HCT116 (cell line): Measurements from ENCODE around the gene MUC5B. TPM values are rescaled to one million over a fixed set of nuclear protein-coding genes. Genes with fewer than 3 reads are reported as not detected.

Experiments used
- ATAC-seq: fragments of 200-7000 bp; cut with Tn5 transposase; 2 replicates; pipeline ENCODE4 v1.9.1; 2020; ENCODE audit warnings: mild to moderate bottlenecking, moderate library complexity
- BruUV-seq: library from RNA; stranded (reverse); fragments of 400-500 nt; replicated peaks from 2 replicates; lab custom pipeline; 2021; lab: Mats Ljungman, UMichigan
- CTCF ChIA-PET: fragments of 300-600 bp; sonication (Branson Sonifier 250); formaldehyde crosslinking; loops from one replicate; lab custom pipeline; 2021; ENCODE audit warnings: antibody characterized with exemption; lab: Charles Lee
- POLR2A ChIA-PET: fragments of 300-600, 350-600 bp; sonication (Branson Sonifier 250); formaldehyde crosslinking; loops from one replicate; lab custom pipeline; 2021; ENCODE audit warnings: antibody characterized with exemption; lab: Charles Lee
- RAD21 ChIA-PET, 2 experiments: fragments of 300-600 bp; sonication (Branson Sonifier 250); formaldehyde crosslinking; loops; one replicate each; lab custom pipeline; 2023; ENCODE audit warnings: low total read pairs in 2 of 2; ENCODE audit not compliant: uncharacterized antibody in 2 of 2, unreplicated experiment in 2 of 2, low non-redundant PET in 1 of 2; lab: Charles Lee
- DNase-seq: peaks from one replicate; pipeline ENCODE4 v3.0.0-alpha.2; 2010; ENCODE audit warnings: low read depth, low spot score
- H2AFZ ChIP-seq: fragments of 200-600 bp; shearing (Covaris generic), sonication (generic); 2 replicates; pipeline ENCODE4 v1.6.1; 2017; ENCODE audit warnings: low read depth, mixed run types, mixed read lengths, antibody characterized with exemption, low read length; ENCODE audit not compliant: poor library complexity, severe bottlenecking
- H3K27ac ChIP-seq: 2 replicates; pipeline ENCODE4 v1.5.1; 2012; ENCODE audit warnings: low read depth, low read length
- H3K27me3 ChIP-seq: fragments of 200-600 bp; sonication (generic); 2 replicates; pipeline ENCODE4 v1.6.1; 2016; ENCODE audit warnings: mixed run types, low read length, mixed read lengths; ENCODE audit not compliant: insufficient read depth
- H3K36me3 ChIP-seq, 2 experiments: fragments of 200-500 bp in 1 of 2; fragments of 200-600 bp in 1 of 2; sonication (Bioruptor generic) in 1 of 2; sonication (generic) in 1 of 2; 2 replicates each; pipeline versions ENCODE4 v1.5.1 to v1.6.1; 2014 to 2016; ENCODE audit warnings: low read length in 2 of 2, inconsistent platforms in 1 of 2, mixed read lengths in 1 of 2, mixed run types in 1 of 2; ENCODE audit not compliant: insufficient read depth in 2 of 2, control insufficient read depth in 1 of 2
- H3K4me1 ChIP-seq, 2 experiments: fragments of 200-600 bp in 1 of 2; sonication (generic) in 1 of 2; 2 replicates each; pipeline versions ENCODE4 v1.5.1 to v1.6.1; 2012 to 2017; ENCODE audit warnings: low read length in 2 of 2, inconsistent platforms in 1 of 2, mild to moderate bottlenecking in 1 of 2, mixed read lengths in 1 of 2, mixed run types in 1 of 2, moderate library complexity in 1 of 2; ENCODE audit not compliant: insufficient read depth in 2 of 2, control insufficient read depth in 1 of 2
- H3K4me2 ChIP-seq: fragments of 200-600 bp; sonication (generic); 2 replicates; pipeline ENCODE4 v1.6.1; 2017; ENCODE audit warnings: mixed run types, low read length, mixed read lengths
- H3K4me3 ChIP-seq, 2 experiments: fragments of 200-600 bp in 1 of 2; sonication (generic) in 1 of 2; replicated peaks in 1 of 2; 2 replicates each; pipeline ENCODE4 v1.5.1; 2011 to 2016; ENCODE audit warnings: low read length in 2 of 2, control low read depth in 1 of 2, low read depth in 1 of 2, mild to moderate bottlenecking in 1 of 2, mixed read lengths in 1 of 2, mixed run types in 1 of 2
- H3K79me2 ChIP-seq: fragments of 200-600 bp; sonication (generic); 2 replicates; pipeline ENCODE4 v1.6.1; 2017; ENCODE audit warnings: mild to moderate bottlenecking, mixed run types, low read length, moderate library complexity, mixed read lengths; ENCODE audit not compliant: insufficient read depth
- H3K9ac ChIP-seq: fragments of 200-600 bp; sonication (generic); 2 replicates; pipeline ENCODE4 v1.6.1; 2016; ENCODE audit warnings: low read length, mixed read lengths
- H3K9me2 ChIP-seq: fragments of 200-600 bp; sonication (generic), shearing (Covaris generic); 2 replicates; pipeline ENCODE4 v1.6.1; 2017; ENCODE audit warnings: mixed run types, mild to moderate bottlenecking, moderate library complexity; ENCODE audit not compliant: insufficient read depth
- H3K9me3 ChIP-seq, 2 experiments: fragments of 200-500 bp in 1 of 2; fragments of 200-600 bp in 1 of 2; sonication (Bioruptor generic) in 1 of 2; sonication (generic) in 1 of 2; 2 replicates each; pipeline ENCODE4 v1.6.1; 2014 to 2017; ENCODE audit warnings: low read length in 2 of 2, mixed read lengths in 2 of 2, inconsistent platforms in 1 of 2, low read depth in 1 of 2, mild to moderate bottlenecking in 1 of 2, mixed run types in 1 of 2, moderate library complexity in 1 of 2; ENCODE audit not compliant: control insufficient read depth in 1 of 2, insufficient read depth in 1 of 2
- H4K20me1 ChIP-seq: fragments of 200-600 bp; sonication (generic), shearing (Covaris generic); 2 replicates; pipeline ENCODE4 v1.6.1; 2017; ENCODE audit warnings: mixed run types, mild to moderate bottlenecking, moderate library complexity; ENCODE audit not compliant: insufficient read depth
- CEBPB ChIP-seq: IDR thresholded peaks from 2 replicates; pipeline ENCODE4 v1.6.1; 2012; ENCODE audit warnings: low read depth
- EZH2phosphoT487 ChIP-seq: fragments of 200-600 bp; IDR thresholded peaks from 2 replicates; pipeline ENCODE4 v1.6.1; 2018; ENCODE audit warnings: antibody characterized with exemption, borderline replicate concordance
- JUND ChIP-seq: IDR thresholded peaks from 2 replicates; pipeline ENCODE4 v1.6.1; 2012
- POLR2AphosphoS5 ChIP-seq: IDR thresholded peaks from 2 replicates; pipeline ENCODE4 v1.6.1; 2011; ENCODE audit warnings: mild to moderate bottlenecking, low read depth, low read length, moderate library complexity
- RAD21 ChIP-seq: IDR thresholded peaks from 2 replicates; pipeline ENCODE4 v1.6.1; 2012; ENCODE audit warnings: low read depth, mild to moderate bottlenecking
- SRF ChIP-seq: IDR thresholded peaks from 2 replicates; pipeline ENCODE4 v1.6.1; 2012; ENCODE audit warnings: low read depth
- ZFX ChIP-seq: fragments of 450-650 bp; IDR thresholded peaks from 2 replicates; pipeline ENCODE4 v1.6.1; 2017
- intact Hi-C: fragments of 100-400 bp; cut with micrococcal nuclease; formaldehyde crosslinking; loops from 2 replicates; pipeline ENCODE4 v1.10.0; 2022
- total RNA-seq: library from RNA; stranded (reverse); gene quantifications from one replicate; pipeline ENCODE4 v1.2.1, GENCODE V29; 2021; ENCODE audit not compliant: unreplicated experiment
- TF ChIP-seq, protein P1 (sequence below): IDR thresholded peaks from 2 replicates; pipeline ENCODE4 v1.6.1; 2011; ENCODE audit warnings: mild to moderate bottlenecking, low read length, moderate library complexity; ENCODE audit not compliant: insufficient replicate concordance; ENCODE audit errors: extremely low read depth

MUC5B gene
- total RNA-seq, 1 experiment from 2014 or later = 1.5 TPM

GRCh38 chr11:1236316-1237127 is 13.7 kb downstream of the MUC5B start:
- peaks cover 0 to 6% of the 10 kb centered on the region in 2 experiments; a peak in 1 of 4 replicates for H3K4me1 ChIP-seq
- RAD21 ChIA-PET = no interaction called here
- ATAC-seq = no peak
- TF ChIP-seq, protein P1, sequence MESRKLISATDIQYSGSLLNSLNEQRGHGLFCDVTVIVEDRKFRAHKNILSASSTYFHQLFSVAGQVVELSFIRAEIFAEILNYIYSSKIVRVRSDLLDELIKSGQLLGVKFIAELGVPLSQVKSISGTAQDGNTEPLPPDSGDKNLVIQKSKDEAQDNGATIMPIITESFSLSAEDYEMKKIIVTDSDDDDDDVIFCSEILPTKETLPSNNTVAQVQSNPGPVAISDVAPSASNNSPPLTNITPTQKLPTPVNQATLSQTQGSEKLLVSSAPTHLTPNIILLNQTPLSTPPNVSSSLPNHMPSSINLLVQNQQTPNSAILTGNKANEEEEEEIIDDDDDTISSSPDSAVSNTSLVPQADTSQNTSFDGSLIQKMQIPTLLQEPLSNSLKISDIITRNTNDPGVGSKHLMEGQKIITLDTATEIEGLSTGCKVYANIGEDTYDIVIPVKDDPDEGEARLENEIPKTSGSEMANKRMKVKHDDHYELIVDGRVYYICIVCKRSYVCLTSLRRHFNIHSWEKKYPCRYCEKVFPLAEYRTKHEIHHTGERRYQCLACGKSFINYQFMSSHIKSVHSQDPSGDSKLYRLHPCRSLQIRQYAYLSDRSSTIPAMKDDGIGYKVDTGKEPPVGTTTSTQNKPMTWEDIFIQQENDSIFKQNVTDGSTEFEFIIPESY = no peak
- no peak for TF ChIP-seq JUND
- TF ChIP-seq POLR2AphosphoS5 = no peak
- TF ChIP-seq ZFX = no peak
- TF ChIP-seq RAD21 = no peak
- TF ChIP-seq EZH2phosphoT487 = no peak
- TF ChIP-seq CEBPB = no peak
- no peak for TF ChIP-seq SRF
- TF ChIP-seq, all 23 proteins: peak for 0
- Histone ChIP-seq H3K4me3 (no peak overlapping the region), H3K9me3 (no peaks in the 10 kb centered on the region), H3K4me2 (no peak overlapping the region), H2AFZ (no peak overlapping the region), H3K9me2 (no peaks in the 10 kb centered on the region), H3K79me2 (no peaks in the 10 kb centered on the region), H3K27ac (no peak overlapping the region), H3K27me3 (no peaks in the 10 kb centered on the region), H4K20me1 (no peaks in the 10 kb centered on the region), H3K9ac (no peak overlapping the region), H3K36me3 (no peaks in the 10 kb centered on the region)
- no TSS peak for BruUV-seq
- DNase-seq = no peak
- intact Hi-C loops = no loop called here
- CTCF ChIA-PET = no interaction called here
- POLR2A ChIA-PET = no interaction called here
